Measurements from ENCODE around the gene KLRD1.
"Not testable (repeated sequence)": the region's sequence is repeated elsewhere in the genome, so short reads cannot be mapped to it uniquely, and the experiment has no call there.

Gene KLRD1

DNA sequence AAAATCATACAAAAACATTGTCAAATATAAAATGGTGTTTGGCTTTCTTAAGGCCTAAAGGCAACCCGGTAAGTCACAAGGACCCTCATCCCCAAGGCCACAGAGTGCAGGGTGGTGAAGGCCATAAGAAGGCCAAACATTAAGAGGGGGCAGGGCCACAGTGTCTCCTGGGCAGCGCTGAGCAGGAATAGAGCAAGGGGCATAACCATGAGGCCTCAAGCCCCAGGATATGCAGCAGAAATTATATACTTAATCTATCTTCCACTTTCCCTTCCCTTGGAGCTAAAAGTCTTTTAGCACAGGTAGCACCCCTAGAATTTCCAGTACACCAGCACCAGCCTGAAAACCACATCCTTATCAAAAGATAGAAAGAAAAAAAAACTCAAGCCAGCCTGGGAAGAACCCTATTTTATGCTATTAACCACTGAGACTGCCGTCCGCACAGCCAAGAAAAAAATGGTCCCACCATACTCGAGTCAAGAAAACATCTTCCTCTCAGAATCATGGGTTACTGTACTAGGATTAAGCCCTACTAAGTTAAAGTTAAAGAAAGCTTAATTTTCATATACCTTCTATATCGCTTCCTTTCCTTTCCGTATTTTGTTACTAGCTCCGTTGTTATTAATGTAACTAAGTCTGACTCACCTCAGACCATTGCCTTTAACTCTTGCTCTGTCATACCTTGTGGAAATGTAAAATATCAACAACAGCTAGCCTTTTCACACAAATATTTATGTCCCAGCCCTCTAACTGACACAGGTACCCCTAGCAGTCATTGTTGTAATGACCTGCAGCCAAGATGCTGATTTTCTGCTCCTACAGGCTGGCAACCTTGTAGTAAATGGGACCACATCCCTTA, 62.1 kb downstream of the KLRD1 start:
- DNase-seq: no peak

DNA sequence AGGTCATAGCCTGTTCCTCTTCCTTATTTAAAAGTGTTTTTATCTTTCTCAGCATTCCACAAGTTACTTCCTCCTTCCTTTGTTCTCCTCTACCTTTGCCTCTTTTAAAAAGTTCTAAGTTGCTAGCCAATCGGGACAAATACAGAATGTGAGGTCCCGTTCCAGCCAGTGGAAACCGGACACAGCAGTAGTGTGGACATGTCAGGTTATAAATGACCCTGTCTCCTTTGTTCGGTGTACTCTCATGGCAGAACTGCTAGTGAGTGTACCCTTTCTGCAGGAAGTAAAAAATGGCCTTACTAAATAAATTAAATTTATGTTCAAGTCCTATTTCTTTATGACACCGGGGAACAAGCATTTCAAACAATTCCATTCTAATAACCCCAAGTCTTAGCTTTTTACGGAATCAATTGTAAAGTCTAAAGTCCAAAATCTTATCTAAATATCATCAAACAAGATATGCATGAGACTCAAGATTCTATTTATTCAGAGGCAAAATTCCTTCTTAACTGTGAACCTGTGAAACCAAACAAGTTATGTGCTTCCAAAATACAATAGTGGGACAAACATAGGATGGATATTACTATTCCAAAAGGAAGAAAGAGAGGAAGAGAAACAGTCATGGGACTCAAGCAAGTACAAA, 64.3 kb downstream of the KLRD1 start:
- not testable (repeated sequence) for DNase-seq

DNA sequence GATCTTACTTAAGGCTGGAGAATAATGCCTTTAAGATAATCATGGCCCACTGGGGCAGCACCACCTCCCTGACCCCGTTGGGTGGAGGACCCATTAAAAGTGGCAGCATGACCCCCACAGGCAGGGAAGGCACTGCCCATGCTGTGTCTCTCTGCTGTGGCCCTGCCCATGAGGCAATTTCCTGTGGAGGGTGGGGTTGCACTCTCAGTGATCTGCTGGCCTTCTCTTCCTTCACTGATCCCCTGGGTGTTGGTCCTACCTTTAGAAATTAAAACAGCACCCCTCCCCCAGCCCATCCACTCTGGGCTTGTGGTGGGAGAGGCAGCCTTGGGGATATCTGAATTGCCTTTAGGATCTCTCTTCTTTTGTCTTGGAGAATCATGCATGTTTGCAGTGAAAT, 64.9 kb downstream of the KLRD1 start:
- no peak for DNase-seq

DNA sequence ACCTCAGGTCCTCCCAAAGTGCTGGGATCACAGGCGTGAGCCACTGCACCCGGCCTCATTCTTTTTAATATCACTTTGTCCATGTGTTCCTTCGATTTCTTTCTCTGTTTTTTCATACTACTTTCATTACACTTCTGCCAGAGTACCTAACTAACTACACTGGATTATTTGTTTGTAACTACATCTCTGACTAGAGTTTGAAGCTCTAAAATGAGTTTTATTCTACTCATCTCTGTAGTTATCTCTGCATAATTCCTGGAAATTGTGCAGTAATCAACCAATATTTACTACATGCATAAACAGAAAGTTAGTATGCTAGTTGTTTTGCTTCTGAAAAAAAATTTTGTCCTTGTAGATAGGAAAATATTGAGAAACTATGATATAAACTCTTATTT, 67.0 kb downstream of the KLRD1 start:
- no peak for DNase-seq

DNA sequence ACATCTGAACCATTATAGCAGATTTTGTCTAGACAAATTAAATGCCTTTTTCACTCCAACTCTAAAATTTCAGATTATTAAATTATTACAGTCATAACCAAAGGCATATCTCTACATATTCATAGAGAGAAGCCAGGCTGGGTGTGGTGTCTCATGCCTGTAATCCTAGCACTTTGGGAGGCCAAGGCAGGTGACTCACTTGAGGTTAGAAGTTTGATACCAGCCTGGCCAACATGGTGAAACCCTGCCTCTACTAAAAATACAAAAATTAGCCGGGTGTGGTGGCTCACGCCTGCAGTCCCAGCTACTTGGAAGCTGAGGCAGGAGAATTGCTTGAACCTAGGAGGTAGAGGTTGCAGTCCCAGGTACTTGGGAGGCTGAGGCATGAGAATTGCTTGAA, 71.1 kb downstream of the KLRD1 start:
- not testable (repeated sequence) for DNase-seq
